GM23338 (cell line): ENCODE results near the gene ACOT8. TPM values are rescaled to one million over a fixed set of nuclear protein-coding genes. Genes with fewer than 3 reads are reported as not detected.

ENCODE experiments used
- ATAC-seq: fragments of 200-7000 bp; cut with Tn5 transposase; 3 replicates; pipeline ENCODE4 v1.9.1; 2020
- DNase-seq: peaks from one replicate; pipeline ENCODE4 v3.0.0-alpha.2; 2015; ENCODE audit warnings: low spot score
- H2AFZ ChIP-seq: fragments of 200-600 bp; sonication (generic); 2 replicates; pipeline ENCODE4 v1.8.0; 2016; ENCODE audit warnings: antibody characterized with exemption, mild to moderate bottlenecking, moderate library complexity
- H3F3A ChIP-seq: fragments of 200-600 bp; sonication (generic); replicated peaks from 2 replicates; pipeline ENCODE4 v1.8.0; 2017; ENCODE audit warnings: antibody characterized with exemption, mixed run types, low read depth
- H3K27ac ChIP-seq: fragments of 200-600 bp; sonication (generic); 2 replicates; pipeline ENCODE4 v1.6.1; 2016; ENCODE audit warnings: low read depth
- H3K27me3 ChIP-seq: fragments of 200-600 bp; sonication (generic); 2 replicates; pipeline ENCODE4 v1.8.0; 2016; ENCODE audit warnings: mild to moderate bottlenecking, mixed run types, moderate library complexity; ENCODE audit not compliant: insufficient read depth
- H3K36me3 ChIP-seq: fragments of 200-600 bp; sonication (generic); 2 replicates; pipeline ENCODE4 v1.8.0; 2016; ENCODE audit warnings: mild to moderate bottlenecking; ENCODE audit not compliant: insufficient read depth
- H3K4me1 ChIP-seq: fragments of 200-600 bp; sonication (generic); 2 replicates; pipeline ENCODE4 v1.8.0; 2016; ENCODE audit warnings: mild to moderate bottlenecking, moderate library complexity; ENCODE audit not compliant: insufficient read depth
- H3K4me2 ChIP-seq: fragments of 200-600 bp; sonication (generic); 2 replicates; pipeline ENCODE4 v1.7.1; 2017; ENCODE audit warnings: mixed run types
- H3K4me3 ChIP-seq: fragments of 200-600 bp; sonication (generic); 2 replicates; pipeline ENCODE4 v1.6.1; 2016; ENCODE audit warnings: mixed run types
- H3K79me2 ChIP-seq: fragments of 200-600 bp; sonication (generic); replicated peaks from 2 replicates; pipeline ENCODE4 v1.8.0; 2017; ENCODE audit warnings: mild to moderate bottlenecking; ENCODE audit not compliant: insufficient read depth
- H3K9me2 ChIP-seq: fragments of 200-600 bp; sonication (generic); 2 replicates; pipeline ENCODE4 v1.8.0; 2017; ENCODE audit not compliant: insufficient read depth
- H4K20me1 ChIP-seq: fragments of 200-600 bp; sonication (generic); replicated peaks from 2 replicates; pipeline ENCODE4 v1.8.0; 2017; ENCODE audit warnings: mild to moderate bottlenecking; ENCODE audit not compliant: insufficient read depth
- H3K27ac Mint-ChIP-seq: 2 replicates; pipeline ENCODE4 v1.8.0; 2020; ENCODE audit warnings: inconsistent platforms, mild to moderate bottlenecking, moderate library complexity, mixed read lengths
- H3K27me3 Mint-ChIP-seq: 3 replicates; pipeline ENCODE4 v1.8.0; 2022; ENCODE audit warnings: low read depth, mild to moderate bottlenecking, moderate library complexity, mixed read lengths, inconsistent platforms; ENCODE audit not compliant: insufficient read depth, poor library complexity
- H3K36me3 Mint-ChIP-seq: 3 replicates; pipeline ENCODE4 v1.8.0; 2021; ENCODE audit warnings: low read depth, mild to moderate bottlenecking, inconsistent platforms, moderate library complexity, mixed read lengths
- H3K4me1 Mint-ChIP-seq: 3 replicates; pipeline ENCODE4 v1.8.0; 2020; ENCODE audit warnings: mild to moderate bottlenecking, inconsistent platforms, mixed read lengths
- H3K4me3 Mint-ChIP-seq: 3 replicates; pipeline ENCODE4 v1.8.0; 2021; ENCODE audit warnings: moderate library complexity, mild to moderate bottlenecking, inconsistent platforms, mixed read lengths
- H3K9me3 Mint-ChIP-seq: 3 replicates; pipeline ENCODE4 v1.8.0; 2020; ENCODE audit warnings: moderate library complexity, mild to moderate bottlenecking, inconsistent platforms, mixed read lengths
- CREB1 ChIP-seq: fragments of 250-450 bp; sonication (Bioruptor Pico); IDR thresholded peaks from 2 replicates; pipeline ENCODE4 v1.5.0; 2020; ENCODE audit warnings: low read depth, mild to moderate bottlenecking, moderate library complexity
- EZH2 ChIP-seq: fragments of 200-600 bp; sonication (generic); IDR thresholded peaks from one replicate; pipeline ENCODE4 v1.8.0; 2017; ENCODE audit warnings: antibody characterized with exemption, mild to moderate bottlenecking, low read depth; ENCODE audit not compliant: unreplicated experiment
- EZH2phosphoT487 ChIP-seq: fragments of 200-600 bp; sonication (generic); IDR thresholded peaks from one replicate; pipeline ENCODE4 v1.8.1; 2018; ENCODE audit warnings: antibody characterized with exemption; ENCODE audit not compliant: unreplicated experiment
- JUNB ChIP-seq: IDR thresholded peaks from one replicate; pipeline ENCODE4 v1.6.1; 2016; ENCODE audit warnings: antibody characterized with exemption; ENCODE audit not compliant: unreplicated experiment
- NANOG ChIP-seq: IDR thresholded peaks from 2 replicates; pipeline ENCODE4 v1.6.1; 2016; ENCODE audit warnings: antibody characterized with exemption, borderline replicate concordance
- POLR2AphosphoS5 ChIP-seq: IDR thresholded peaks from 2 replicates; pipeline ENCODE4 v1.6.1; 2016; ENCODE audit warnings: antibody characterized with exemption, low read depth
- STAT1 ChIP-seq: IDR thresholded peaks from one replicate; pipeline ENCODE4 v1.6.1; 2016; ENCODE audit warnings: antibody characterized with exemption; ENCODE audit not compliant: unreplicated experiment
- ZNF114 ChIP-seq: fragments of 250-450 bp; sonication (Bioruptor Pico); IDR thresholded peaks from 2 replicates; pipeline ENCODE4 v1.5.0; 2020; ENCODE audit warnings: mild to moderate bottlenecking, moderate library complexity
- ZNF331 ChIP-seq: fragments of 250-450 bp; sonication (Bioruptor Pico); IDR thresholded peaks from 2 replicates; pipeline ENCODE4 v1.5.0; 2020; ENCODE audit warnings: low read depth, mild to moderate bottlenecking, moderate library complexity
- polyA plus RNA-seq: library from polyadenylated mRNA; unstranded; fragments of >200 nt; fragmentation: Nextera tagmentation; extraction: Ambion mirVana; gene quantifications from 2 replicates; pipeline ENCODE4 v1.2.1, GENCODE V29; 2016
- total RNA-seq: library from RNA; depleted of rRNA; stranded (reverse); fragments of >200 nt; shearing (Covaris generic); gene quantifications from 2 replicates; pipeline ENCODE4 v1.2.3, GENCODE V29; 2014
- TF ChIP-seq, protein P1 (sequence below): IDR thresholded peaks from one replicate; pipeline ENCODE4 v1.6.1; 2018; ENCODE audit warnings: antibody characterized with exemption; ENCODE audit not compliant: unreplicated experiment
- TF ChIP-seq, protein P2 (sequence below): fragments of 250-450 bp; sonication (Bioruptor Pico); IDR thresholded peaks from 2 replicates; pipeline ENCODE4 v1.5.0; 2020; ENCODE audit warnings: mild to moderate bottlenecking, moderate library complexity
- TF ChIP-seq, protein P3 (sequence below), 2 experiments: fragments of 200-600 bp in 1 of 2; sonication (generic) in 1 of 2; conservative IDR thresholded peaks; 2 replicates each; pipeline versions ENCODE4 v1.5.1 to v1.6.1; 2016 to 2017; ENCODE audit warnings: antibody characterized with exemption in 2 of 2, low read depth in 2 of 2, mild to moderate bottlenecking in 2 of 2, moderate library complexity in 1 of 2
- TF ChIP-seq, protein P4 (sequence below): IDR thresholded peaks from 2 replicates; pipeline ENCODE4 v1.6.1; 2016; ENCODE audit warnings: antibody characterized with exemption

The ACOT8 gene
- total and polyA plus RNA-seq, 2 experiments from 2014 or later = 42.0 to 75.2 TPM

DNA sequence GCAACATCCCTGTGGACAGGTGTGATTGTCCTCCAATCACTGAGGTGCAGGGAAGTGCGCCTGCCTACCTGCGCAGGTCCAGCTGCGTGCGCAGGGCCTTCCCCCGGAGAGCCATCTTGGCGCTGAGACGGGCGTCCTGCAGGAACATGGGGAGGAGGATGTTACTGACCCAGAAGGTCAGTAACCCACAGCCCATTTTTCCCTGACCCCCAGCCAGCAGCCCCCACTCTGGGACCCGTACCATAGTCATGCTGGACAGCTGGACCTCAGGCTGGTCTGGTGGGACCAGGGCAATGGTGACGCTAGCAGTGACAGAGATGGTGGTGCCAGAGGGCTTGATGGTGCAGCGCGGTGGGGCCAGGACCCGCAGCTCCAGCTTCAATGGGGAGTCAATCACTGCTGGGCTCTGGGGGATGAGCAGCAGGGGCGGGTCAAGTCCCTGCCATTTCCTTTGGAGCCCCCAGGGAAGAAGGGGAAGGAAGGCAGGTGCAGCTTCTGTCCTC lies 45.1 kb upstream of the ACOT8 start:
- H3K36me3 Mint-ChIP-seq = peaks cover 80% of the 10 kb centered on the region

More for the DNA sequence above, 45.1 kb upstream of the ACOT8 start:
- H3K36me3 ChIP-seq = peaks cover 21% of the 10 kb centered on the region
- no peak overlapping the region for H3K4me3 ChIP-seq
- H4K20me1 ChIP-seq = peaks cover 20% of the 10 kb centered on the region
- 0 out of 2 replicates have a peak, but pooled peaks cover 5% of the 10 kb centered on the region for H3F3A ChIP-seq
- H3K4me1 ChIP-seq = no peaks in the 10 kb centered on the region
- ATAC-seq (no peak), DNase-seq (no peak)
- Mint-ChIP-seq H3K27ac (no peak overlapping the region), H3K4me1 (peaks cover 3% of the 10 kb centered on the region; the same call in 1 of the 3 replicates), H3K4me3 (no peak overlapping the region), H3K9me3 (no peaks in the 10 kb centered on the region; the same call in 2 of the 3 replicates), H3K27me3 (peaks cover 31% of the 10 kb centered on the region)
- H2AFZ ChIP-seq = no peak overlapping the region
- H3K79me2 ChIP-seq = no peaks in the 10 kb centered on the region
- no peak overlapping the region for H3K4me2 ChIP-seq
- H3K27me3 ChIP-seq = no peaks in the 10 kb centered on the region
- TF ChIP-seq, protein P1, sequence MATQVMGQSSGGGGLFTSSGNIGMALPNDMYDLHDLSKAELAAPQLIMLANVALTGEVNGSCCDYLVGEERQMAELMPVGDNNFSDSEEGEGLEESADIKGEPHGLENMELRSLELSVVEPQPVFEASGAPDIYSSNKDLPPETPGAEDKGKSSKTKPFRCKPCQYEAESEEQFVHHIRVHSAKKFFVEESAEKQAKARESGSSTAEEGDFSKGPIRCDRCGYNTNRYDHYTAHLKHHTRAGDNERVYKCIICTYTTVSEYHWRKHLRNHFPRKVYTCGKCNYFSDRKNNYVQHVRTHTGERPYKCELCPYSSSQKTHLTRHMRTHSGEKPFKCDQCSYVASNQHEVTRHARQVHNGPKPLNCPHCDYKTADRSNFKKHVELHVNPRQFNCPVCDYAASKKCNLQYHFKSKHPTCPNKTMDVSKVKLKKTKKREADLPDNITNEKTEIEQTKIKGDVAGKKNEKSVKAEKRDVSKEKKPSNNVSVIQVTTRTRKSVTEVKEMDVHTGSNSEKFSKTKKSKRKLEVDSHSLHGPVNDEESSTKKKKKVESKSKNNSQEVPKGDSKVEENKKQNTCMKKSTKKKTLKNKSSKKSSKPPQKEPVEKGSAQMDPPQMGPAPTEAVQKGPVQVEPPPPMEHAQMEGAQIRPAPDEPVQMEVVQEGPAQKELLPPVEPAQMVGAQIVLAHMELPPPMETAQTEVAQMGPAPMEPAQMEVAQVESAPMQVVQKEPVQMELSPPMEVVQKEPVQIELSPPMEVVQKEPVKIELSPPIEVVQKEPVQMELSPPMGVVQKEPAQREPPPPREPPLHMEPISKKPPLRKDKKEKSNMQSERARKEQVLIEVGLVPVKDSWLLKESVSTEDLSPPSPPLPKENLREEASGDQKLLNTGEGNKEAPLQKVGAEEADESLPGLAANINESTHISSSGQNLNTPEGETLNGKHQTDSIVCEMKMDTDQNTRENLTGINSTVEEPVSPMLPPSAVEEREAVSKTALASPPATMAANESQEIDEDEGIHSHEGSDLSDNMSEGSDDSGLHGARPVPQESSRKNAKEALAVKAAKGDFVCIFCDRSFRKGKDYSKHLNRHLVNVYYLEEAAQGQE = no peak
- TF ChIP-seq EZH2phosphoT487 = no peak
- no peak for TF ChIP-seq CREB1 (CRISPR knock-in tag)
- TF ChIP-seq, protein P2, sequence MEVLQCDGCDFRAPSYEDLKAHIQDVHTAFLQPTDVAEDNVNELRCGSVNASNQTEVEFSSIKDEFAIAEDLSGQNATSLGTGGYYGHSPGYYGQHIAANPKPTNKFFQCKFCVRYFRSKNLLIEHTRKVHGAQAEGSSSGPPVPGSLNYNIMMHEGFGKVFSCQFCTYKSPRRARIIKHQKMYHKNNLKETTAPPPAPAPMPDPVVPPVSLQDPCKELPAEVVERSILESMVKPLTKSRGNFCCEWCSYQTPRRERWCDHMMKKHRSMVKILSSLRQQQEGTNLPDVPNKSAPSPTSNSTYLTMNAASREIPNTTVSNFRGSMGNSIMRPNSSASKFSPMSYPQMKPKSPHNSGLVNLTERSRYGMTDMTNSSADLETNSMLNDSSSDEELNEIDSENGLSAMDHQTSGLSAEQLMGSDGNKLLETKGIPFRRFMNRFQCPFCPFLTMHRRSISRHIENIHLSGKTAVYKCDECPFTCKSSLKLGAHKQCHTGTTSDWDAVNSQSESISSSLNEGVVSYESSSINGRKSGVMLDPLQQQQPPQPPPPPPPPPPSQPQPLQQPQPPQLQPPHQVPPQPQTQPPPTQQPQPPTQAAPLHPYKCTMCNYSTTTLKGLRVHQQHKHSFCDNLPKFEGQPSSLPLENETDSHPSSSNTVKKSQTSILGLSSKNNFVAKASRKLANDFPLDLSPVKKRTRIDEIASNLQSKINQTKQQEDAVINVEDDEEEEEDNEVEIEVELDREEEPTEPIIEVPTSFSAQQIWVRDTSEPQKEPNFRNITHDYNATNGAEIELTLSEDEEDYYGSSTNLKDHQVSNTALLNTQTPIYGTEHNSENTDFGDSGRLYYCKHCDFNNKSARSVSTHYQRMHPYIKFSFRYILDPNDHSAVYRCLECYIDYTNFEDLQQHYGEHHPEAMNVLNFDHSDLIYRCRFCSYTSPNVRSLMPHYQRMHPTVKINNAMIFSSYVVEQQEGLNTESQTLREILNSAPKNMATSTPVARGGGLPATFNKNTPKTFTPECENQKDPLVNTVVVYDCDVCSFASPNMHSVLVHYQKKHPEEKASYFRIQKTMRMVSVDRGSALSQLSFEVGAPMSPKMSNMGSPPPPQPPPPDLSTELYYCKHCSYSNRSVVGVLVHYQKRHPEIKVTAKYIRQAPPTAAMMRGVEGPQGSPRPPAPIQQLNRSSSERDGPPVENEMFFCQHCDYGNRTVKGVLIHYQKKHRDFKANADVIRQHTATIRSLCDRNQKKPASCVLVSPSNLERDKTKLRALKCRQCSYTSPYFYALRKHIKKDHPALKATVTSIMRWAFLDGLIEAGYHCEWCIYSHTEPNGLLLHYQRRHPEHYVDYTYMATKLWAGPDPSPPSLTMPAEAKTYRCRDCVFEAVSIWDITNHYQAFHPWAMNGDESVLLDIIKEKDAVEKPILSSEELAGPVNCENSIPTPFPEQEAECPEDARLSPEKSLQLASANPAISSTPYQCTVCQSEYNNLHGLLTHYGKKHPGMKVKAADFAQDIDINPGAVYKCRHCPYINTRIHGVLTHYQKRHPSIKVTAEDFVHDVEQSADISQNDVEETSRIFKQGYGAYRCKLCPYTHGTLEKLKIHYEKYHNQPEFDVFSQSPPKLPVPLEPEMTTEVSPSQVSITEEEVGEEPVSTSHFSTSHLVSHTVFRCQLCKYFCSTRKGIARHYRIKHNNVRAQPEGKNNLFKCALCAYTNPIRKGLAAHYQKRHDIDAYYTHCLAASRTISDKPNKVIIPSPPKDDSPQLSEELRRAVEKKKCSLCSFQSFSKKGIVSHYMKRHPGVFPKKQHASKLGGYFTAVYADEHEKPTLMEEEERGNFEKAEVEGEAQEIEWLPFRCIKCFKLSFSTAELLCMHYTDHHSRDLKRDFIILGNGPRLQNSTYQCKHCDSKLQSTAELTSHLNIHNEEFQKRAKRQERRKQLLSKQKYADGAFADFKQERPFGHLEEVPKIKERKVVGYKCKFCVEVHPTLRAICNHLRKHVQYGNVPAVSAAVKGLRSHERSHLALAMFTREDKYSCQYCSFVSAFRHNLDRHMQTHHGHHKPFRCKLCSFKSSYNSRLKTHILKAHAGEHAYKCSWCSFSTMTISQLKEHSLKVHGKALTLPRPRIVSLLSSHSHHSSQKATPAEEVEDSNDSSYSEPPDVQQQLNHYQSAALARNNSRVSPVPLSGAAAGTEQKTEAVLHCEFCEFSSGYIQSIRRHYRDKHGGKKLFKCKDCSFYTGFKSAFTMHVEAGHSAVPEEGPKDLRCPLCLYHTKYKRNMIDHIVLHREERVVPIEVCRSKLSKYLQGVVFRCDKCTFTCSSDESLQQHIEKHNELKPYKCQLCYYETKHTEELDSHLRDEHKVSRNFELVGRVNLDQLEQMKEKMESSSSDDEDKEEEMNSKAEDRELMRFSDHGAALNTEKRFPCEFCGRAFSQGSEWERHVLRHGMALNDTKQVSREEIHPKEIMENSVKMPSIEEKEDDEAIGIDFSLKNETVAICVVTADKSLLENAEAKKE (CRISPR knock-in tag) = no peak
- TF ChIP-seq, protein P3, sequence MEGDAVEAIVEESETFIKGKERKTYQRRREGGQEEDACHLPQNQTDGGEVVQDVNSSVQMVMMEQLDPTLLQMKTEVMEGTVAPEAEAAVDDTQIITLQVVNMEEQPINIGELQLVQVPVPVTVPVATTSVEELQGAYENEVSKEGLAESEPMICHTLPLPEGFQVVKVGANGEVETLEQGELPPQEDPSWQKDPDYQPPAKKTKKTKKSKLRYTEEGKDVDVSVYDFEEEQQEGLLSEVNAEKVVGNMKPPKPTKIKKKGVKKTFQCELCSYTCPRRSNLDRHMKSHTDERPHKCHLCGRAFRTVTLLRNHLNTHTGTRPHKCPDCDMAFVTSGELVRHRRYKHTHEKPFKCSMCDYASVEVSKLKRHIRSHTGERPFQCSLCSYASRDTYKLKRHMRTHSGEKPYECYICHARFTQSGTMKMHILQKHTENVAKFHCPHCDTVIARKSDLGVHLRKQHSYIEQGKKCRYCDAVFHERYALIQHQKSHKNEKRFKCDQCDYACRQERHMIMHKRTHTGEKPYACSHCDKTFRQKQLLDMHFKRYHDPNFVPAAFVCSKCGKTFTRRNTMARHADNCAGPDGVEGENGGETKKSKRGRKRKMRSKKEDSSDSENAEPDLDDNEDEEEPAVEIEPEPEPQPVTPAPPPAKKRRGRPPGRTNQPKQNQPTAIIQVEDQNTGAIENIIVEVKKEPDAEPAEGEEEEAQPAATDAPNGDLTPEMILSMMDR (conservative IDR thresholded peaks at IDR 0.05; ENCODE audit: low read depth in 2 of 2) = no peak
- no peak for TF ChIP-seq JUNB
- TF ChIP-seq POLR2AphosphoS5 = no peak
- TF ChIP-seq ZNF114 (CRISPR knock-in tag) = no peak
- no peak for TF ChIP-seq EZH2
- TF ChIP-seq STAT1 = no peak
- no peak for TF ChIP-seq ZNF331 (CRISPR knock-in tag)
- TF ChIP-seq, protein P4, sequence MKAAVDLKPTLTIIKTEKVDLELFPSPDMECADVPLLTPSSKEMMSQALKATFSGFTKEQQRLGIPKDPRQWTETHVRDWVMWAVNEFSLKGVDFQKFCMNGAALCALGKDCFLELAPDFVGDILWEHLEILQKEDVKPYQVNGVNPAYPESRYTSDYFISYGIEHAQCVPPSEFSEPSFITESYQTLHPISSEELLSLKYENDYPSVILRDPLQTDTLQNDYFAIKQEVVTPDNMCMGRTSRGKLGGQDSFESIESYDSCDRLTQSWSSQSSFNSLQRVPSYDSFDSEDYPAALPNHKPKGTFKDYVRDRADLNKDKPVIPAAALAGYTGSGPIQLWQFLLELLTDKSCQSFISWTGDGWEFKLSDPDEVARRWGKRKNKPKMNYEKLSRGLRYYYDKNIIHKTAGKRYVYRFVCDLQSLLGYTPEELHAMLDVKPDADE = no peak
- TF ChIP-seq NANOG = no peak
- no peaks in the 10 kb centered on the region for H3K9me2 ChIP-seq
- H3K27ac ChIP-seq = no peak overlapping the region
